Activated CD4-positive, alpha-beta T cell treated with anti-CD3 and anti-CD28 coated beads, Interleukin-2, amount 10 ng/mL, durations not matched to agents 7 days and 5 days (primary cell): ENCODE results near the gene NPC1. TPM values are rescaled to one million over a fixed set of nuclear protein-coding genes. Genes with fewer than 3 reads are reported as not detected.

ENCODE experiments used
- CTCF ChIA-PET: fragments of 350-600 bp; sonication (Branson Sonifier 250); formaldehyde crosslinking; loops from one replicate; lab custom pipeline; 2021; ENCODE audit warnings: antibody characterized with exemption; lab: Charles Lee
- POLR2A ChIA-PET: fragments of 350-600 bp; sonication (Branson Sonifier 250); formaldehyde crosslinking; loops from one replicate; lab custom pipeline; 2021; ENCODE audit warnings: antibody characterized with exemption; lab: Charles Lee
- DNase-seq: peaks from one replicate; pipeline ENCODE4 v3.0.0-alpha.2; 2020
- H3K27ac Mint-ChIP-seq: one replicate; pipeline ENCODE4 v1.8.0; 2021; ENCODE audit warnings: mild to moderate bottlenecking, moderate library complexity, mixed read lengths
- H3K27me3 Mint-ChIP-seq: one replicate; pipeline ENCODE4 v1.8.0; 2021; ENCODE audit warnings: mixed read lengths
- H3K36me3 Mint-ChIP-seq: one replicate; pipeline ENCODE4 v1.8.0; 2021; ENCODE audit warnings: low read depth, mixed read lengths
- H3K4me1 Mint-ChIP-seq: one replicate; pipeline ENCODE4 v1.8.0; 2021; ENCODE audit warnings: mixed read lengths
- H3K4me3 Mint-ChIP-seq: one replicate; pipeline ENCODE4 v1.8.0; 2021; ENCODE audit warnings: mild to moderate bottlenecking, moderate library complexity, mixed read lengths
- H3K9me3 Mint-ChIP-seq: one replicate; pipeline ENCODE4 v1.8.0; 2021; ENCODE audit warnings: mixed read lengths
- total RNA-seq, 2 experiments: library from RNA; stranded (reverse); gene quantifications; one replicate each; pipeline ENCODE4 v1.2.3, GENCODE V29; 2021

NPC1 gene
- 10 to 100 TPM; 33.8 to 37.3 TPM for total RNA-seq

GRCh38 chr18:23586249-23587196 lies at the start of gene NPC1:
Gene NPC1, minus strand, starts transcription at chr18:23586506. Its CDS starts 163 bp downstream, at chr18:23586343.
- CTCF ChIA-PET: interaction anchor here (0.7 to 2.3 kb wide), 12 partner anchors 10 to 457 kb away, joined by 3 to 9 read pairs (median 6); no protein-coding TSS in a partner anchor
- Mint-ChIP-seq H3K4me3 (peak within 1 kb of the TSS; percentile 93), H3K9me3 (no peaks in the 10 kb centered on the region)

GRCh38 chr18:23636071-23636399 lies 49.7 kb upstream of the NPC1 start:
- H3K4me3 Mint-ChIP-seq: no peak overlapping the region
- no peak for DNase-seq
- peaks cover 23% of the 10 kb centered on the region for H3K27me3 Mint-ChIP-seq
- CTCF ChIA-PET: no interaction called here
- no peak overlapping the region for H3K27ac Mint-ChIP-seq
- H3K36me3 Mint-ChIP-seq: no peaks in the 10 kb centered on the region
- POLR2A ChIA-PET: no interaction called here
- peaks cover 15% of the 10 kb centered on the region for H3K4me1 Mint-ChIP-seq
- no peaks in the 10 kb centered on the region for H3K9me3 Mint-ChIP-seq

More at GRCh38 chr18:23586249-23587196, at the start of gene NPC1:
- Mint-ChIP-seq H3K27ac (peak within 1 kb of the TSS; percentile 94), H3K36me3 (peaks cover 15% of the 10 kb centered on the region), H3K27me3 (peaks cover 4% of the 10 kb centered on the region), H3K4me1 (peaks cover 43% of the 10 kb centered on the region)
- peak; percentile 93 for DNase-seq
- POLR2A ChIA-PET: no interaction called here

GRCh38 chr18:23635283-23636070 lies 49.2 kb upstream of the NPC1 start:
- H3K9me3 Mint-ChIP-seq: no peaks in the 10 kb centered on the region
- ChIA-PET POLR2A (no interaction called here), CTCF (interaction anchor here (0.6 kb wide), 1 partner anchor 46 kb away, joined by 9 read pairs; no protein-coding TSS in a partner anchor)
- no peak overlapping the region for H3K4me3 Mint-ChIP-seq
- peaks cover 23% of the 10 kb centered on the region for H3K27me3 Mint-ChIP-seq
- no peak overlapping the region for H3K27ac Mint-ChIP-seq
- H3K36me3 Mint-ChIP-seq: no peaks in the 10 kb centered on the region
- no peak for DNase-seq
- peaks cover 15% of the 10 kb centered on the region for H3K4me1 Mint-ChIP-seq

- H3K27ac Mint-ChIP-seq: no peak overlapping the region
- no peak for DNase-seq
- POLR2A ChIA-PET: no interaction called here
- H3K36me3 Mint-ChIP-seq: no peaks in the 10 kb centered on the region
- no peaks in the 10 kb centered on the region for H3K9me3 Mint-ChIP-seq
- peaks cover 15% of the 10 kb centered on the region for H3K4me1 Mint-ChIP-seq
- CTCF ChIA-PET: no interaction called here
- H3K27me3 Mint-ChIP-seq: peaks cover 23% of the 10 kb centered on the region
- H3K4me3 Mint-ChIP-seq: no peak overlapping the region
Observed at GRCh38 chr18:23634692-23635091, 48.4 kb upstream of the NPC1 start.

- H3K27ac Mint-ChIP-seq: no peak overlapping the region
- H3K4me1 Mint-ChIP-seq: peaks cover 15% of the 10 kb centered on the region
- CTCF ChIA-PET: no interaction called here
- H3K27me3 Mint-ChIP-seq: peaks cover 12% of the 10 kb centered on the region
- no peak for DNase-seq
- POLR2A ChIA-PET: no interaction called here
- no peaks in the 10 kb centered on the region for H3K9me3 Mint-ChIP-seq
- no peaks in the 10 kb centered on the region for H3K36me3 Mint-ChIP-seq
- H3K4me3 Mint-ChIP-seq: no peak overlapping the region
Observed at GRCh38 chr18:23632615-23633014, 46.3 kb upstream of the NPC1 start.

GRCh38 chr18:23631746-23632145 lies 45.4 kb upstream of the NPC1 start:
- Mint-ChIP-seq H3K9me3 (no peaks in the 10 kb centered on the region), H3K4me3 (no peak overlapping the region), H3K27ac (no peak overlapping the region), H3K4me1 (peaks cover 20% of the 10 kb centered on the region), H3K36me3 (no peaks in the 10 kb centered on the region), H3K27me3 (peaks cover 12% of the 10 kb centered on the region)
- POLR2A ChIA-PET: interaction anchor here (0.7 kb wide), 1 partner anchor 87 kb away, joined by 7 read pairs; no protein-coding TSS in a partner anchor
- no peak for DNase-seq
- CTCF ChIA-PET: interaction anchor here (1.7 kb wide), 1 partner anchor 10 kb away, joined by 7 read pairs; no protein-coding TSS in a partner anchor

- no peak for DNase-seq
- POLR2A ChIA-PET: interaction anchor here (0.7 kb wide), 2 partner anchors 49 to 87 kb away, joined by 3 to 7 read pairs; no protein-coding TSS in a partner anchor
- Mint-ChIP-seq H3K9me3 (no peaks in the 10 kb centered on the region), H3K4me1 (peaks cover 24% of the 10 kb centered on the region), H3K27me3 (peaks cover 12% of the 10 kb centered on the region), H3K36me3 (no peaks in the 10 kb centered on the region), H3K4me3 (no peak overlapping the region), H3K27ac (no peak overlapping the region)
- CTCF ChIA-PET: interaction anchor here (1.7 kb wide), 1 partner anchor 10 kb away, joined by 7 read pairs; no protein-coding TSS in a partner anchor
Observed at GRCh38 chr18:23631312-23631711, 45.0 kb upstream of the NPC1 start.

- Mint-ChIP-seq H3K27ac (no peak overlapping the region), H3K27me3 (peaks cover 9% of the 10 kb centered on the region), H3K9me3 (no peaks in the 10 kb centered on the region), H3K4me3 (no peak overlapping the region), H3K36me3 (no peaks in the 10 kb centered on the region), H3K4me1 (peaks cover 12% of the 10 kb centered on the region)
- ChIA-PET CTCF (interaction anchor here (1.0 to 1.1 kb wide), 2 partner anchors 10 to 33 kb away, joined by 3 read pairs; no protein-coding TSS in a partner anchor), POLR2A (no interaction called here)
- no peak for DNase-seq
Observed at GRCh38 chr18:23629444-23629946, 43.2 kb upstream of the NPC1 start.

- ChIA-PET CTCF (interaction anchor here (0.6 to 1.8 kb wide), 3 partner anchors 9 to 40 kb away, joined by 3 to 6 read pairs (median 5); no protein-coding TSS in a partner anchor), POLR2A (no interaction called here)
- no peaks in the 10 kb centered on the region for H3K9me3 Mint-ChIP-seq
- H3K36me3 Mint-ChIP-seq: no peaks in the 10 kb centered on the region
- peaks cover 7% of the 10 kb centered on the region for H3K27me3 Mint-ChIP-seq
- DNase-seq: no peak
- H3K4me3 Mint-ChIP-seq: no peak overlapping the region
- peaks cover 9% of the 10 kb centered on the region for H3K4me1 Mint-ChIP-seq
- H3K27ac Mint-ChIP-seq: no peak overlapping the region
Observed at GRCh38 chr18:23627970-23628369, 41.7 kb upstream of the NPC1 start.

- DNase-seq: no peak
- Mint-ChIP-seq H3K27me3 (peaks cover 7% of the 10 kb centered on the region), H3K4me3 (no peak overlapping the region), H3K4me1 (peaks cover 9% of the 10 kb centered on the region), H3K27ac (no peak overlapping the region), H3K36me3 (no peaks in the 10 kb centered on the region), H3K9me3 (no peaks in the 10 kb centered on the region)
- ChIA-PET POLR2A (no interaction called here), CTCF (interaction anchor here (0.6 to 1.8 kb wide), 4 partner anchors 14 to 129 kb away, joined by 3 to 6 read pairs (median 3); no protein-coding TSS in a partner anchor)
Observed at GRCh38 chr18:23627321-23627720, 41.0 kb upstream of the NPC1 start.

GRCh38 chr18:23626451-23627279 lies 40.4 kb upstream of the NPC1 start:
- Mint-ChIP-seq H3K36me3 (no peaks in the 10 kb centered on the region), H3K27me3 (peaks cover 11% of the 10 kb centered on the region), H3K27ac (no peak overlapping the region), H3K4me3 (no peak overlapping the region), H3K9me3 (no peaks in the 10 kb centered on the region), H3K4me1 (peaks cover 9% of the 10 kb centered on the region)
- CTCF ChIA-PET: interaction anchor here (0.5 to 1.8 kb wide), 6 partner anchors 13 to 128 kb away, joined by 3 to 6 read pairs (median 3); no protein-coding TSS in a partner anchor
- DNase-seq: no peak
- POLR2A ChIA-PET: no interaction called here
